ENCODE results near the gene ZFHX3. TPM values are rescaled to one million over a fixed set of nuclear protein-coding genes. Genes with fewer than 3 reads are reported as not detected.

Gene ZFHX3
- total and polyA plus RNA-seq, 2 experiments from 2014 or later: 2.8 to 3.9 TPM

- H3K4me2 ChIP-seq (ENCODE audit: unreplicated experiment): peak overlapping the region; percentile 95
These were observed 16.5 kb upstream of the ZFHX3 start for GRCh38 chr16:73064212-73064993.

GRCh38 chr16:73063854-73064211 lies 15.9 kb upstream of the ZFHX3 start:
- peaks cover 21% of the 10 kb centered on the region for H3K79me2 ChIP-seq (ENCODE audit: insufficient read depth)
- H3K9me3 ChIP-seq (ENCODE audit: low read depth): no peaks in the 10 kb centered on the region
- H3K27ac ChIP-seq: peak overlapping the region; percentile 85
- H3K4me1 ChIP-seq (ENCODE audit: insufficient read depth): peaks cover 38% of the 10 kb centered on the region
- no peaks in the 10 kb centered on the region for H4K20me1 ChIP-seq (ENCODE audit: insufficient read depth)
- peak overlapping the region; percentile 82 for H3K9ac ChIP-seq
- no peak for DNase-seq
- in situ Hi-C loops (cut with MboI): loop anchor here (10.0 kb wide), 1 partner anchor 111 kb away; no protein-coding TSS in a partner anchor
- no peaks in the 10 kb centered on the region for H3K9me2 ChIP-seq (ENCODE audit: insufficient read depth)
- 20 to 22% methylated on average over 14 of the region's 14 CpGs for WGBS, 2 experiments (ENCODE audit: low coverage in 1 of 2, low lambda C conversion rate in 2 of 2, missing lambda C conversion rate in 2 of 2)
- peak overlapping the region; percentile 84 for H2AFZ ChIP-seq
- TF ChIP-seq EZH2 (IDR thresholded peaks at IDR 0.05; ENCODE audit: insufficient read depth, poor library complexity, severe bottlenecking): no peak
- no peak for TF ChIP-seq EZH2phosphoT487 (IDR thresholded peaks at IDR 0.05; ENCODE audit: insufficient read depth, low read depth)
- H3K4me3 ChIP-seq: peak overlapping the region; percentile 72
- H3K27me3 ChIP-seq (replicated peaks; ENCODE audit: insufficient read depth): no peaks in the 10 kb centered on the region
- H3K4me2 ChIP-seq (ENCODE audit: unreplicated experiment): peak overlapping the region; percentile 95
- H3F3A ChIP-seq (ENCODE audit: insufficient read depth): peaks cover 22% of the 10 kb centered on the region
- no peaks in the 10 kb centered on the region for H3K36me3 ChIP-seq (ENCODE audit: low read depth)

More at GRCh38 chr16:73064212-73064993, 16.5 kb upstream of the ZFHX3 start:
- peak; percentile 89 for DNase-seq
- TF ChIP-seq EZH2 (IDR thresholded peaks at IDR 0.05; ENCODE audit: insufficient read depth, poor library complexity, severe bottlenecking): no peak
- TF ChIP-seq EZH2phosphoT487 (IDR thresholded peaks at IDR 0.05; ENCODE audit: insufficient read depth, low read depth): no peak
- Histone ChIP-seq H3K79me2 (ENCODE audit: insufficient read depth) (peaks cover 16% of the 10 kb centered on the region), H3K4me1 (ENCODE audit: insufficient read depth) (peaks cover 44% of the 10 kb centered on the region), H3K4me3 (peak overlapping the region; percentile 72), H3F3A (ENCODE audit: insufficient read depth) (peaks cover 28% of the 10 kb centered on the region), H3K27ac (peak overlapping the region; percentile 85), H3K9ac (peak overlapping the region; percentile 82), H3K36me3 (ENCODE audit: low read depth) (no peaks in the 10 kb centered on the region), H3K9me3 (ENCODE audit: low read depth) (no peaks in the 10 kb centered on the region), H4K20me1 (ENCODE audit: insufficient read depth) (no peaks in the 10 kb centered on the region), H3K9me2 (ENCODE audit: insufficient read depth) (no peaks in the 10 kb centered on the region), H3K27me3 (replicated peaks; ENCODE audit: insufficient read depth) (no peaks in the 10 kb centered on the region), H2AFZ (peak overlapping the region; percentile 84)
- in situ Hi-C loops (cut with MboI): loop anchor here (10.0 kb wide), 1 partner anchor 110 kb away; no protein-coding TSS in a partner anchor
- 19 to 20% methylated on average over 24 to 25 of the region's 25 CpGs for WGBS, 2 experiments (ENCODE audit: low coverage in 1 of 2, low lambda C conversion rate in 2 of 2, missing lambda C conversion rate in 2 of 2)

GRCh38 chr16:73062743-73063733 lies 15.1 kb upstream of the ZFHX3 start:
- Histone ChIP-seq H3K4me1 (ENCODE audit: insufficient read depth) (peaks cover 31% of the 10 kb centered on the region), H3K79me2 (ENCODE audit: insufficient read depth) (peaks cover 23% of the 10 kb centered on the region), H3K4me3 (peak overlapping the region; percentile 44), H3K36me3 (ENCODE audit: low read depth) (no peaks in the 10 kb centered on the region), H3K9me2 (ENCODE audit: insufficient read depth) (no peaks in the 10 kb centered on the region), H3K9me3 (ENCODE audit: low read depth) (no peaks in the 10 kb centered on the region), H3K4me2 (ENCODE audit: unreplicated experiment) (peak overlapping the region; percentile 67), H3K27me3 (replicated peaks; ENCODE audit: insufficient read depth) (no peaks in the 10 kb centered on the region), H3K27ac (no peak overlapping the region), H3K9ac (no peak overlapping the region), H4K20me1 (ENCODE audit: insufficient read depth) (no peaks in the 10 kb centered on the region), H3F3A (ENCODE audit: insufficient read depth) (peaks cover 14% of the 10 kb centered on the region), H2AFZ (peak overlapping the region; percentile 84)
- TF ChIP-seq EZH2 (IDR thresholded peaks at IDR 0.05; ENCODE audit: insufficient read depth, poor library complexity, severe bottlenecking) (no peak), EZH2phosphoT487 (IDR thresholded peaks at IDR 0.05; ENCODE audit: insufficient read depth, low read depth) (no peak)
- no peak for DNase-seq
- in situ Hi-C loops (cut with MboI): loop anchor here (10.0 kb wide), 1 partner anchor 112 kb away; no protein-coding TSS in a partner anchor
- 32 to 35% methylated on average over 38 to 55 of the region's 55 CpGs for WGBS, 2 experiments (ENCODE audit: low coverage in 1 of 2, low lambda C conversion rate in 2 of 2, missing lambda C conversion rate in 2 of 2)

DNA sequence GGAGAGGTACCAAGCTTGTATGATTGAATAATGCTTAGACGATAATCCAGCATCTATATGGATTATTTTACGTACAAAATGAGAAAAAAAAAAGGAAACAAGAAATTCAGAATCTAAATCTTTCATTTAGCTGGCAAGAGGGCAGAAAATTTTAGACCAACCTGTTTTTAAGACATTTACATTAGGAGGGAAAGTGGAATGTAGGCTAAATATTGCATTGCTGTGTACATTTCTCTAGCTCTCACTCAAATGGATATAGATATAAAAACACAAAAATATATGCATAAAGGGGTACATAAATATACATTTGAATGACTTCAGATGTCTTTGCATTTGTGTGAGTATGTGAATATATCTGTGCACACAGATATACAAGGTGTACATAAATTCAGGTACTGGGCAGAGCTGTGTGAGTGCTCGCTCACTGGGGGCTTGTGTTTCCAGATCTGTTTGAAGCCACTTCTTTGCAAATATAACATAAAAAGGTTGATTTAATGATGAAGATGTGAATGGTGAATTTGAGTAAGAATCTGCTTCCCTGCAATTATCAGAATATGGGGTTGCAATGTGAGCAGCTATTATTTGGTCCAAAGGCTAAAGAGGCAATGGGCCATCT lies 14.2 kb upstream of the ZFHX3 start:
- H3K4me2 ChIP-seq (ENCODE audit: unreplicated experiment): no peak overlapping the region
- no peak overlapping the region for H2AFZ ChIP-seq
- no peaks in the 10 kb centered on the region for H3K36me3 ChIP-seq (ENCODE audit: low read depth)
- H3K9me2 ChIP-seq (ENCODE audit: insufficient read depth): no peaks in the 10 kb centered on the region
- H4K20me1 ChIP-seq (ENCODE audit: insufficient read depth): no peaks in the 10 kb centered on the region
- H3K4me1 ChIP-seq (ENCODE audit: insufficient read depth): peaks cover 23% of the 10 kb centered on the region
- no peaks in the 10 kb centered on the region for H3K27me3 ChIP-seq (replicated peaks; ENCODE audit: insufficient read depth)
- peaks cover 8% of the 10 kb centered on the region for H3F3A ChIP-seq (ENCODE audit: insufficient read depth)
- no peak overlapping the region for H3K9ac ChIP-seq
- in situ Hi-C loops (cut with MboI): loop anchor here (10.0 kb wide), 1 partner anchor 113 kb away; no protein-coding TSS in a partner anchor
- 97 to 100% methylated on average over 3 of the region's 3 CpGs for WGBS, 2 experiments (ENCODE audit: low coverage in 1 of 2, low lambda C conversion rate in 2 of 2, missing lambda C conversion rate in 2 of 2)
- no peak for TF ChIP-seq EZH2 (IDR thresholded peaks at IDR 0.05; ENCODE audit: insufficient read depth, poor library complexity, severe bottlenecking)
- TF ChIP-seq EZH2phosphoT487 (IDR thresholded peaks at IDR 0.05; ENCODE audit: insufficient read depth, low read depth): no peak
- H3K79me2 ChIP-seq (ENCODE audit: insufficient read depth): peaks cover 27% of the 10 kb centered on the region
- no peak overlapping the region for H3K4me3 ChIP-seq
- no peak overlapping the region for H3K27ac ChIP-seq
- DNase-seq: no peak
- H3K9me3 ChIP-seq (ENCODE audit: low read depth): no peaks in the 10 kb centered on the region

All from GM23248 (cell line).